ENCODE data around the gene NEGR1.
"Not testable (repeated sequence)": the region's sequence is repeated elsewhere in the genome, so short reads cannot be mapped to it uniquely, and the experiment has no call there.

NEGR1 gene

GRCh38 chr1:72282271-72283021 lies at the start of gene NEGR1:
Gene NEGR1 (minus strand): TSS chr1:72282539.
- DNase-seq (ENCODE audit: low spot score), result no peak

GRCh38 chr1:72326494-72326893 lies 44.2 kb upstream of the NEGR1 start:
- no peak for DNase-seq (ENCODE audit: low spot score)

GRCh38 chr1:72324451-72324850 lies 42.1 kb upstream of the NEGR1 start:
- DNase-seq (ENCODE audit: low spot score), result no peak

DNA sequence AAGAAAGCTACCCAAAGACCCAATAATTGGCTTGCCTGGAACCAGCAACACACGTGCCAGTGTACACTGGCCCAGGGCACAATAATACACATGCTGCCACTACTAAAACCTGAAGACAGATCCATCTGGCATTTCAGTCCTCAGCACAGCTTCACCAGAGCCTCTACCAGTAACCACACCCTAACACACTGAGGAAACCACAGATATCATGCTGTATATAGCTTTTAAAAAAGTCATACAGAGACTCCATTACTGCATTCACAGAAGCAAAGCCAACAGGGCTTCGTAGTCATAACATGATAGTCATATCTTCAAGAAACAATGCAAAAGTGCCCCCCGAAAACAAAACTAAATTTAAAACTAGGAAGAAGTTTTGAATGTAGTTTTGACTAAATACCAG lies 40.6 kb upstream of the NEGR1 start:
- no peak for DNase-seq (ENCODE audit: low spot score)

DNA sequence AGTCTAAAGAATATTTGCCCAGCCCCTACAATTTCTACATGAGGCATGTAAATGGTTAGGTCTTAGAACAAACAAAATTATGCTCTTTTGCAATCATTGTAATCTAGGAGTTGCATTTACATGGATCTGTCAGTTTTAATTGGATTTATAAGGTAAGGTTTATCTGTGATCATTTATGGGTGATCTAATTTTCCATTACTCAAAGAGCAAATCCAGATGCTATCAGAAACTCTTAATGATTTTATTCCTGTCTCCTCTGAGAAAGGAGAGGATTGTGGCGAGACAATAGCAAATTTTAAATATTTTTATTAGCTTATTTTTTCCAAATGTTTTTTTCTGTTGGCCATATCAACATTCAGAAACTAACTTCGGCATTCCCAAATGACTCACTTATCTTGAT lies 14.2 kb upstream of the NEGR1 start:
- no peak for DNase-seq (ENCODE audit: low spot score)

DNA sequence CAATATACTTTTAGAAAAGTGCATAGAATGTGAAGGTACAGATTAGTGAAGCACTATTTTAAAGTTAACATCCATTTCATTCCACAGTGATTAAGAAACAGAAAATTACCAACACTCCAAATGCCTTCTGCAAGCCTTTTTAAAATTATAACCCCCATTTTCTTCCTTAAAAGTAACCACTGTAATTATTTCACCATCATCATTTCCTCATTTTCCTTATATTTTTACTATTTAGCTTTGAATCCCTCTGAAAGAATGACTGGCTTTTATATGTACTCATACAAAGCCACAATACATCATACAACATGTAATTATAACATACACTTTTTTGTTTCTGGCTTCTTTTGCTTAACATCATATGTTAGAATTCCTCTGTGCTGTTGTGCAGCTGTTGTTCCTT lies 6.5 kb upstream of the NEGR1 start:
- DNase-seq (ENCODE audit: low spot score), result no peak

- no peak for DNase-seq (ENCODE audit: low spot score)
These were observed 4.1 kb upstream of the NEGR1 start for GRCh38 chr1:72286401-72286800.

DNA sequence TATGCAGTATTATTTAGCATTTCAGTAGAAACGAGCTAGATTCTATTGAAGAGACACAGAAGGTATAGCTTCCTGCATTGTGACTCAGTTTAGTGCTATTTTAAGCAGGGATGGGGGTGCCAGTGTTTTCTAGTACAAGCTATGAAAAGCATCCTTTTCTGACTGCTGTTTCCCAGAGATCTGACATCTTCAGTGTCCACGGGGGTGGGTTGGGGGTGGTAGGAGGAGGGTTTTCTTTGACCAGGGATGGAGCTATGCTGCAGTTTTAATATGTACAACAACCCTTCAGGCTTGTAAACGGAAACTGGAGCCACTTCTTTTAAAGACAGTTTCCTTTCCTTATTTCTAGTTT lies 2.7 kb upstream of the NEGR1 start:
- no peak for DNase-seq (ENCODE audit: low spot score)

DNA sequence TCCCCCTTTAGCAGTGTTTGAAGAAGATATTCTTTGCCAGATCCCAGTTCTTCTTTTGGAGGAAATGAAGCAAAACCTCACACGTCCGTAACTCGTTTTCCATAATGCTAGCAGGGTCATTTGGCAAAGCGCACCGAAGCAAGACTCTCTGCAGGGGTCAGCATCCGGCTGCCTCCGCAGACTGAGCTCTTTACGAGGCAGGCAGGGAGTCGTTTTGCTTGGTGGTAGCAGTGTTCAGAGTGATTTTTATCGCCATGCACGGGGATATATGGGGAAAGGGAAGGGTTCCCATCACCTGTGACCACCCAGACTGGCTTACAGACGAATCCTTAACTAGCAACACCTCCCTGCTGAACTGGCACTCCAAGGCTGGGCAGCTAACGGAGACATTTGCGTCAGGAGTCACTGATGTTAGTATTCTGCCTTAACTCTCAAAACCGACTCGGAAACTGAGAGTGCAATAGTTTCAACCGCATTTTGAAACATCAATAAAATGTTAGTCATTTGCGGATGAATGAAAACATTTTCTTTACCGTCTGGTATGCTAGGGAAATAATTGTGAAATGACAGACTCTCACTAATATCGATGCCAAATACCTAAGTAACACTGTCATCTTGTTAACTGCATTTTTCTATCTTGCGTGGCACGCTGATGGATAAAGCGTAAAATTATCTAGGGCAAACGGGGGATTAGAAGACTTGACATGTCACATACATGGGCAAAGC lies 2.2 kb upstream of the NEGR1 start:
- DNase-seq (ENCODE audit: low spot score), result no peak

GRCh38 chr1:72284084-72284347 lies 1.7 kb upstream of the NEGR1 start:
- DNase-seq (ENCODE audit: low spot score), result no peak

- DNase-seq (ENCODE audit: low spot score), result no peak
These were observed 1.2 kb upstream of the NEGR1 start for GRCh38 chr1:72283307-72284083.

GRCh38 chr1:72283022-72283306 lies 625 bp upstream of the NEGR1 start:
- DNase-seq (ENCODE audit: low spot score), result no peak

DNA sequence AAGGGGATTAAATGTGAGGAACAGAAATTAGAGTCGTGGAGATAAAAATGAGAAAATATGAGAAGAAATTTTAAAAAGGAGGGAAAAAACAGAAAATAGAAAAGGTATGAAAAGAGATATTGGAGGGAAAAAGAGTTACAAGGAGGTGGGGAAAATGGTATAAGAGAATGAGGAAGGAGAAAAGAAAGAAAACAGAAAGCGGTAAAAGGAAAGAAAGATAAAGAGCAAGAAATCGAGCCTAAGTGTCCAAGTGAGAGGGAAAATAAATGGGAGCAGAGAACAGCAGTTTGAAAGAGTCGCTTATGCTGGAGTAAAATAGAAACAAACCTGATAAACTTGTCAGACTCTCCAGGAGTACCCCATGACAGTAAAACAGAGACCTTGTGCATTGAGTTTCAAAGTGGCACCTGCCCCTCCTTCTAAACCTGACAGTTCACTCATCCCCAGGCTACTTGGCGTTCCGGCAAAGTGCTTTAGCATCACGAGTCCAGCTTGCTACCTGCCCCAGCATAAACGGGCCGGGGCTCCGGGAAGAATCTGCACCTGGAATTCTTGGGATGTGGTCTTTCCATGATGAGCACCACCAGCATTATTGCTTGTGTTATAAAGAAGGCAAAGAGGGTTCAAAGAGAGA lies 585 bp downstream of the NEGR1 start:
- DNase-seq (ENCODE audit: low spot score), result no peak

DNA sequence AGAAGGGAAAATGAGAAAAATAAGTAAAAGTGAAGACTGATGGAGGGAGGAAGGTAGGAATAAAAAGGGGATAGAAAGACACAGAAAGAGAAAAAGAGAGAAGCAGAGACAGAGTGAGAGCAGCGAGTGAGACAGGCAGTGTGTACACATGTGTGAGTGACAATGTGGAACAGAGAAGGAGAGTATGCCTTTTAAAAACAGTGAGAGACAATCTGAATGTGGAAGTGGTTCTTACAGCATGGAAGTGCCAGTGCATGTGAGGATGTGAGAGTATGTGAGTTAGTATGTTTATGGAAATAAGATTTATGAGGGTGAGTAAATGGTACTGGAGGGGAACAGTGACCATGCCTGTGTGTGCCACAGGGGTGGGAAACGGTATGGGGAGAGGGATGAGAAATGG lies 1.2 kb downstream of the NEGR1 start:
- DNase-seq (ENCODE audit: low spot score), result no peak

GRCh38 chr1:72280711-72281110 lies 1.6 kb downstream of the NEGR1 start:
- DNase-seq (ENCODE audit: low spot score), result no peak

GRCh38 chr1:72280131-72280530 lies 2.2 kb downstream of the NEGR1 start:
- no peak for DNase-seq (ENCODE audit: low spot score)

DNA sequence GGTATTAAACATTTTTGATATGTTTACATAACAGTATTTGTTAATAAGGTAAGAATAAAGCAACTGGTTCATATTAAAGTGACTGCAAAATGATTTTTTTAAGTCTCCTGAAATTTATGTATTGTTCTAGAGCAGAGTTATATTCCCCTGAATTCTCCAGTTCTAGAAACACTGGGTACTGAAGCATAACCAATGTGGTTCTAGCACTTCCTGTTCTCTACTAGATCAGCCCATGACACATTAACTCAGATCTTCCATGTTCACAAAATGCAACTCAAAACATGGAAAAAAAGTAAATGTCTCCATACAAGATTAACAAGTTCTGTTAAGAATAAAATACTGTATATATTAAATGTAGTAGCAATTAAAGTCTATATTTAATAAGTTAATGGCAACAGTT lies 3.9 kb downstream of the NEGR1 start:
- DNase-seq (ENCODE audit: low spot score), result no peak

GRCh38 chr1:72271555-72272085 lies 10.7 kb downstream of the NEGR1 start:
- no peak for DNase-seq (ENCODE audit: low spot score)

DNA sequence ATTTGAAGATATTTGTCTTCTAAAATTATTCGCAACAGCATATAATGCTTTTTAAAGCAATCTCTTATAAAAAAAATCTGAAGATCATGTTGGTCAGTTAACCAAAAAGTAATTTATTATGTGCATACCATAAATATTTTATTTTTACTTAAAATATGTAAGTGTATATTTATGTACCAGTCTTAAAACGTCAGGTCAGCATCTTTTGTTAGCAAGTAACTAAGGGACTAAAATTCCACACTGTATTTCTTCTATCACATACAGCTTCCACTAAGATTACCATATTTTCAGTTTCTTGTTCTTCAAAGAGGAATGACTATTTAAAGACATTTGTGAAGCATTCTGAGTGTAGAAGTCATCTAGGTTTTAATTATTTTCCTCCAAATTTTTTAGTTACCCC lies 19.6 kb downstream of the NEGR1 start:
- no peak for DNase-seq (ENCODE audit: low spot score)

GRCh38 chr1:72253132-72253531 lies 29.2 kb downstream of the NEGR1 start:
- no peak for DNase-seq (ENCODE audit: low spot score)

GRCh38 chr1:72241397-72241796 lies 40.9 kb downstream of the NEGR1 start:
- DNase-seq (ENCODE audit: low spot score), result no peak

DNA sequence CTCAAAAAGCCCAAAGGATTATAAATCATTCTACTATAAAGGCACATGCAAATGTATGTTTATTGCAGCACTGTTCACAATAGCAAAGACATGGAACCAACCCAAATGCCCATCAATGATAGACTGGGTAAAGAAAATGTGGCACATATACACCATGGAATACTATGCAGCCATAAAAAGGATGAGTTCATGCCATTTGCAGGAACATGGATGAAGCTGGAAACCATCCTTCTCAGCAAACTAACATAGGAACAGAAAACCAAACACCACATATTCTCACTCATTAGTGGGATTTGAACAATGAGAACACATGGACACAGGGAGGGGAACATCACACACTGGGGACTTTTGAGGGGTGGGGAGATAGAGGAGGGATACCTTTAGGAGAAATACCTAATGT lies 46.4 kb downstream of the NEGR1 start:
- DNase-seq (ENCODE audit: low spot score), result not testable (repeated sequence)

DNA sequence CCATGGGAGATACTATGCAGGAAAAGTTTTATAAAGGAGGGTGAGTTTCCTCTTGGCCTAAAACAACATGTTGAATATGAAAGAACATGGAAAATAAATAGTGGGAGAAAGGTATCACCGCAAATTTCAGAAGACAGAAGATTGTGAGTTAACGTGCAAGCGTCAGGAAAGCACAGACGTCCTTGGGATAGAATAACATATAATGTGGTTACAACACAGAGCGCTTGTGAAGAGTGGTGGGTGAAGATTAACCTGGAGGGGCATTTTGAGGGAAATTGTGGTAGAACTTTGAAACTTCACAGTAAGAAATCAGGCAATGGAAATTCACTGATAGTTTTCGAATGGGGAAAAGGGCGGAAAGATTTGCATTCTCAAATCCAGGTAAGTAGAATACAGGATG lies 47.3 kb downstream of the NEGR1 start:
- no peak for DNase-seq (ENCODE audit: low spot score)
